ENCODE measurements around the gene CRYBG2.

GRCh38 chr1:26359981-26360806 lies 6.3 kb upstream of the CRYBG2 start:
- TF ChIP-seq CTCF (conservative IDR thresholded peaks at IDR 0.05): no peak
- no peak for TF ChIP-seq EZH2 (IDR thresholded peaks at IDR 0.05; ENCODE audit: low read depth)
